SK-N-SH treated with all-trans-retinoic acid at 6 μM for 48 hours (cell line): ENCODE data around the gene VCAN.

Source experiments
- ATAC-seq: fragments of 200-7000 bp; cut with Tn5 transposase; 3 replicates; pipeline ENCODE4 v1.9.1; 2020; ENCODE audit warnings: mild to moderate bottlenecking, moderate library complexity
- ARNTL ChIP-seq: fragments of 450-650 bp; formaldehyde crosslinking; IDR thresholded peaks from 2 replicates; pipeline ENCODE4 v1.5.0; 2020; ENCODE audit warnings: low read depth, mild to moderate bottlenecking, moderate library complexity, borderline replicate concordance
- BACH2 ChIP-seq: fragments of 250-450 bp; sonication (Bioruptor Pico); IDR thresholded peaks from 2 replicates; pipeline ENCODE4 v1.9.0; 2021; ENCODE audit warnings: mild to moderate bottlenecking, borderline replicate concordance
- CSDC2 ChIP-seq: fragments of 250-450 bp; sonication (Bioruptor Pico); IDR thresholded peaks from 2 replicates; pipeline ENCODE4 v1.5.0; 2020; ENCODE audit warnings: mild to moderate bottlenecking, moderate library complexity
- ESRRG ChIP-seq: fragments of 250-450 bp; sonication (Bioruptor Pico); IDR thresholded peaks from 2 replicates; pipeline ENCODE4 v1.6.1; 2021; ENCODE audit warnings: mild to moderate bottlenecking
- GLIS3 ChIP-seq: fragments of 250-450 bp; sonication (Bioruptor Pico); IDR thresholded peaks from 2 replicates; pipeline ENCODE4 v1.5.0; 2020; ENCODE audit warnings: mild to moderate bottlenecking, moderate library complexity
- ISL1 ChIP-seq: fragments of 250-450 bp; sonication (Bioruptor Pico); IDR thresholded peaks from 2 replicates; pipeline ENCODE4 v2.1.2; 2022; ENCODE audit warnings: mild to moderate bottlenecking, moderate library complexity
- PPARA ChIP-seq: fragments of 250-450 bp; sonication (Bioruptor Pico); IDR thresholded peaks from 2 replicates; pipeline ENCODE4 v1.5.0; 2020; ENCODE audit warnings: mild to moderate bottlenecking, borderline replicate concordance
- SNAI2 ChIP-seq: fragments of 250-450 bp; sonication (Bioruptor Pico); IDR thresholded peaks from 2 replicates; pipeline ENCODE4 v1.5.0; 2020; ENCODE audit warnings: mild to moderate bottlenecking, moderate library complexity
- TCF4 ChIP-seq: fragments of 250-450 bp; sonication (Bioruptor Pico); IDR thresholded peaks from 2 replicates; pipeline ENCODE4 v1.8.0; 2021; ENCODE audit warnings: mild to moderate bottlenecking, moderate library complexity, borderline replicate concordance
- TOX ChIP-seq: fragments of 250-450 bp; sonication (Bioruptor Pico); IDR thresholded peaks from 2 replicates; pipeline ENCODE4 v1.8.0; 2021; ENCODE audit warnings: mild to moderate bottlenecking, moderate library complexity, borderline replicate concordance
- ZC3H10 ChIP-seq: fragments of 250-450 bp; sonication (Bioruptor Pico); IDR thresholded peaks from 2 replicates; pipeline ENCODE4 v1.5.1; 2021; ENCODE audit warnings: mild to moderate bottlenecking, moderate library complexity
- ZFP3 ChIP-seq: fragments of 250-450 bp; sonication (Bioruptor Pico); IDR thresholded peaks from 2 replicates; pipeline ENCODE4 v1.5.0; 2020; ENCODE audit warnings: mild to moderate bottlenecking, moderate library complexity
- ZFP30 ChIP-seq: fragments of 450-650 bp; formaldehyde crosslinking; IDR thresholded peaks from 2 replicates; pipeline ENCODE4 v1.5.0; 2022; ENCODE audit warnings: mild to moderate bottlenecking, moderate library complexity
- ZNF565 ChIP-seq: fragments of 450-650 bp; formaldehyde crosslinking; conservative IDR thresholded peaks from 2 replicates; pipeline ENCODE4 v1.5.0; 2020; ENCODE audit warnings: low read depth, mild to moderate bottlenecking, moderate library complexity
- ZNF70 ChIP-seq: fragments of 450-650 bp; formaldehyde crosslinking; IDR thresholded peaks from 2 replicates; pipeline ENCODE4 v1.5.0; 2020; ENCODE audit warnings: mild to moderate bottlenecking, moderate library complexity
- ZNF8 ChIP-seq: fragments of 450-650 bp; formaldehyde crosslinking; IDR thresholded peaks from 2 replicates; pipeline ENCODE4 v1.5.0; 2020; ENCODE audit warnings: mild to moderate bottlenecking, moderate library complexity
- TF ChIP-seq, protein P1 (sequence below): fragments of 250-450 bp; sonication (Bioruptor Pico); IDR thresholded peaks from 2 replicates; pipeline ENCODE4 v1.8.0; 2021; ENCODE audit warnings: low read depth, mild to moderate bottlenecking, moderate library complexity, borderline replicate concordance
- TF ChIP-seq, protein P2 (sequence below): fragments of 250-450 bp; sonication (Bioruptor Pico); IDR thresholded peaks from 2 replicates; pipeline ENCODE4 v1.8.0; 2020; ENCODE audit warnings: mild to moderate bottlenecking, moderate library complexity, borderline replicate concordance
- TF ChIP-seq, protein P3 (sequence below): fragments of 250-450 bp; sonication (Bioruptor Pico); IDR thresholded peaks from 2 replicates; pipeline ENCODE4 v1.5.1; 2020; ENCODE audit warnings: low read depth, mild to moderate bottlenecking, moderate library complexity

VCAN gene

DNA sequence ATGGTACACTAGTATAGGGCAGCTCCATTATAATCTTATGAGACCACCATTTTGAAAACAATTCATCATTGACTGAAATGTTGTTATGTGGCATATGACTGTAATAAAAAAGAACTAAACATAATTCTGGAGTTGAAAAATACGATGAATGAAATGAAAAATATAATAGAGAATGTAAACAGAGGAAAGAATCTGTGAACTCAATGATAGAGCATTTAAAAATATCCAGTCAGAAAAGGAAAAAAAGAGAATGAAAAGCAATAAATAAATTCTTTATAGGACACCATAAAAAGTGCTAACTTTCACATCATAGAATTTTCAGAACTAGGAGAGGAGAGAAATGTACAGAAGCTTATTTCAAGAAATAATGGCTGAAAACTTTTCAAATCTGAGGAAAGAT, 17.6 kb upstream of the VCAN start:
- no peak for ATAC-seq

DNA sequence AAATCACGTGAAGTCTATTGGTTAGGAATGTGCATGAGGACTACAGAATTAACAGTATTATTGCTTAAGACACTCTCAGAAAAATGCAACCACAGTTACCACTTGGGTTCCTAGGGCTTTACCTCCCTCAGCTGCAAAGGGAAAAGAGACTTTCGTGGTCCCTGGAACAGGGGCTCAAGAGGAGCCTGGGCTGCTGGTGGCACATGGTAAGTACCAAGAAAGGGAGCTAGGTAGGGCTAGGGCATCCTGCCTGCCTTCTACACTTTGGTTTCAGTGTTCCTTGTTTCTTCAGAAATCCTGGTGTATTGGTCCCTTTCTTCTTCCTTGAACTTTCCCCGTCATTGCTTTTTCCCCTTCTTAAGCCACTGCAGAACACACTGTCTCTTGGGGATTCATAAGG, 7.3 kb upstream of the VCAN start:
- ATAC-seq: no peak
- TF ChIP-seq, protein P1, sequence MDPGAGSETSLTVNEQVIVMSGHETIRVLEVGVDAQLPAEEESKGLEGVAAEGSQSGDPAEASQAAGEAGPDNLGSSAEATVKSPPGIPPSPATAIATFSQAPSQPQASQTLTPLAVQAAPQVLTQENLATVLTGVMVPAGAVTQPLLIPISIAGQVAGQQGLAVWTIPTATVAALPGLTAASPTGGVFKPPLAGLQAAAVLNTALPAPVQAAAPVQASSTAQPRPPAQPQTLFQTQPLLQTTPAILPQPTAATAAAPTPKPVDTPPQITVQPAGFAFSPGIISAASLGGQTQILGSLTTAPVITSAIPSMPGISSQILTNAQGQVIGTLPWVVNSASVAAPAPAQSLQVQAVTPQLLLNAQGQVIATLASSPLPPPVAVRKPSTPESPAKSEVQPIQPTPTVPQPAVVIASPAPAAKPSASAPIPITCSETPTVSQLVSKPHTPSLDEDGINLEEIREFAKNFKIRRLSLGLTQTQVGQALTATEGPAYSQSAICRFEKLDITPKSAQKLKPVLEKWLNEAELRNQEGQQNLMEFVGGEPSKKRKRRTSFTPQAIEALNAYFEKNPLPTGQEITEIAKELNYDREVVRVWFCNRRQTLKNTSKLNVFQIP (CRISPR knock-in tag): no peak
- TF ChIP-seq ISL1 (CRISPR knock-in tag) (no peak), ESRRG (CRISPR knock-in tag) (no peak), ZFP30 (CRISPR knock-in tag) (no peak), ARNTL (no peak), ZNF8 (CRISPR knock-in tag) (no peak), SNAI2 (CRISPR knock-in tag) (no peak), TCF4 (no peak), CSDC2 (CRISPR knock-in tag) (no peak), ZFP3 (CRISPR knock-in tag) (no peak), TOX (CRISPR knock-in tag) (no peak), ZC3H10 (no peak)
- TF ChIP-seq, protein P2, sequence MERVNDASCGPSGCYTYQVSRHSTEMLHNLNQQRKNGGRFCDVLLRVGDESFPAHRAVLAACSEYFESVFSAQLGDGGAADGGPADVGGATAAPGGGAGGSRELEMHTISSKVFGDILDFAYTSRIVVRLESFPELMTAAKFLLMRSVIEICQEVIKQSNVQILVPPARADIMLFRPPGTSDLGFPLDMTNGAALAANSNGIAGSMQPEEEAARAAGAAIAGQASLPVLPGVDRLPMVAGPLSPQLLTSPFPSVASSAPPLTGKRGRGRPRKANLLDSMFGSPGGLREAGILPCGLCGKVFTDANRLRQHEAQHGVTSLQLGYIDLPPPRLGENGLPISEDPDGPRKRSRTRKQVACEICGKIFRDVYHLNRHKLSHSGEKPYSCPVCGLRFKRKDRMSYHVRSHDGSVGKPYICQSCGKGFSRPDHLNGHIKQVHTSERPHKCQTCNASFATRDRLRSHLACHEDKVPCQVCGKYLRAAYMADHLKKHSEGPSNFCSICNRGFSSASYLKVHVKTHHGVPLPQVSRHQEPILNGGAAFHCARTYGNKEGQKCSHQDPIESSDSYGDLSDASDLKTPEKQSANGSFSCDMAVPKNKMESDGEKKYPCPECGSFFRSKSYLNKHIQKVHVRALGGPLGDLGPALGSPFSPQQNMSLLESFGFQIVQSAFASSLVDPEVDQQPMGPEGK (CRISPR knock-in tag): no peak
- TF ChIP-seq, protein P3, sequence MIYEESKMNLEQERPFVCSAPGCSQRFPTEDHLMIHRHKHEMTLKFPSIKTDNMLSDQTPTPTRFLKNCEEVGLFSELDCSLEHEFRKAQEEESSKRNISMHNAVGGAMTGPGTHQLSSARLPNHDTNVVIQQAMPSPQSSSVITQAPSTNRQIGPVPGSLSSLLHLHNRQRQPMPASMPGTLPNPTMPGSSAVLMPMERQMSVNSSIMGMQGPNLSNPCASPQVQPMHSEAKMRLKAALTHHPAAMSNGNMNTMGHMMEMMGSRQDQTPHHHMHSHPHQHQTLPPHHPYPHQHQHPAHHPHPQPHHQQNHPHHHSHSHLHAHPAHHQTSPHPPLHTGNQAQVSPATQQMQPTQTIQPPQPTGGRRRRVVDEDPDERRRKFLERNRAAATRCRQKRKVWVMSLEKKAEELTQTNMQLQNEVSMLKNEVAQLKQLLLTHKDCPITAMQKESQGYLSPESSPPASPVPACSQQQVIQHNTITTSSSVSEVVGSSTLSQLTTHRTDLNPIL (CRISPR knock-in tag): no peak

More for the DNA sequence above, 17.6 kb upstream of the VCAN start:
- no peak for TF ChIP-seq ZFP3 (CRISPR knock-in tag)
- no peak for TF ChIP-seq GLIS3
- no peak for TF ChIP-seq PPARA (CRISPR knock-in tag)
- TF ChIP-seq BACH2 (CRISPR knock-in tag): no peak
- TF ChIP-seq, protein P1 (CRISPR knock-in tag): no peak
- no peak for TF ChIP-seq ISL1 (CRISPR knock-in tag)
- TF ChIP-seq ZNF8 (CRISPR knock-in tag): no peak
- no peak for TF ChIP-seq ZFP30 (CRISPR knock-in tag)

DNA sequence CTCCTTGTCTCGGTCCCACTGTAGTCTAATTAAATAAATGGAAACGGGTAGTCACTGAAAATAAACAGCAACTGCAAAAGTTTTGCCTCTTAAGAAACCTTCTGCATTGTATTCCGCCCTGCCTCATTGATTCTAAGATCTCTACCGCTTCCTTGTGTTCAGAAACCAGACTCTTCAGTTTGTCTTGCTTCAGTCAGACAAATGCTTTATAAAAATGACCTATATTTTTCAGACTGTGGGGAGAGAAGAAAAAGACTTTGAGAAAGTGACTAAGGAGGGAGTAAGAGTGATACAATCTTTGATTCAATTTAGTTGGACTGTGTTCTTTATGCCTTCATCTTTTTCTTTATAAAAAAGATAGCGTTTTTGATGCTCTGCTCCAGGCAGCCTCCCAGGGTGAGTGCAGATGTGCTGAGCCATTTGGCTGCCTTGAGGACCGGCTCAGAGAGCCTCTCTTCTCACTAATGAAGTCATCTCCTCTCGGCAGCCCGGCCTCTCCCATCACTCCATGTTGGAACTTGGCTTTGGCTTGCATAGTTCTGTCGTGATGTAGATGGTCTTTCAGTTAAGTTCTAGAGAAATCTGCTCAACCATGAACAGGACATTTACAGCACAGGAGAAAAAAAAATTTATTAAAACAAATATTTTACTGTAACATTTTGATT, 4.0 kb upstream of the VCAN start:
- no peak for ATAC-seq
- no peak for TF ChIP-seq CSDC2 (CRISPR knock-in tag)
- no peak for TF ChIP-seq ZFP3 (CRISPR knock-in tag)
- no peak for TF ChIP-seq ZNF565 (CRISPR knock-in tag)
- TF ChIP-seq ZNF70 (CRISPR knock-in tag): no peak
- TF ChIP-seq, all 23 proteins: peak for 0

DNA sequence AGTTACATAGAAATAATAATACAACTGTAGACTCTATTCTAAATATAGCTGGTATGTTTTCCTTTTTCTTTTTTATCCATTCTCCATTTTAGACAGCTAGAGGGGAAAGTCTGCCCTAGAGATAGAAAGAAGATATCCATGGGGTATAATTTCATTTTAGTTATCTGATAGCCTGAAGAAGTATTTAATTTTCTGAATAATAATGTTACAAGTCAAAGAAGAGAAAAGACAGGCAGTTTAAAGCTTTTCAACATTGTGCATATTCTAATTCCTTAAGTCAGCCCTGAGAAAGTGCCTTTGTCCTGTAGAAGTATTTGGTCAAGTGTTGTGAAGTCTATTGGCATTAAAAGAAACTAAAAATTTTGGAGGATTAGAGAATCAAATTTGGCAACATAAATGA, 2.5 kb upstream of the VCAN start:
- TF ChIP-seq TCF4 (peak; percentile 63), ISL1 (CRISPR knock-in tag) (peak; percentile 70)
- TF ChIP-seq, protein P2 (CRISPR knock-in tag): no peak
- ATAC-seq: no peak
